T47D (cell line): ENCODE results near the gene SLC45A1.

Experiments used
- DNase-seq, 2 experiments: peaks; one replicate each; pipeline versions ENCODE4 v3.0.0 to v3.0.0-alpha.2; 2011 to 2012; ENCODE audit warnings: low read depth in 1 of 2, low spot score in 1 of 2
- JUND ChIP-seq: IDR thresholded peaks from 2 replicates; pipeline ENCODE4 v1.6.1; 2012; ENCODE audit warnings: low read depth
- in situ Hi-C: cut with HindIII; loops from 2 replicates; pipeline ENCODE4 v1.10.0; 2016; ENCODE audit warnings: low sequenced_read_pairs, low pct_unique_long_range_greater_than_20kb

The SLC45A1 gene

DNA sequence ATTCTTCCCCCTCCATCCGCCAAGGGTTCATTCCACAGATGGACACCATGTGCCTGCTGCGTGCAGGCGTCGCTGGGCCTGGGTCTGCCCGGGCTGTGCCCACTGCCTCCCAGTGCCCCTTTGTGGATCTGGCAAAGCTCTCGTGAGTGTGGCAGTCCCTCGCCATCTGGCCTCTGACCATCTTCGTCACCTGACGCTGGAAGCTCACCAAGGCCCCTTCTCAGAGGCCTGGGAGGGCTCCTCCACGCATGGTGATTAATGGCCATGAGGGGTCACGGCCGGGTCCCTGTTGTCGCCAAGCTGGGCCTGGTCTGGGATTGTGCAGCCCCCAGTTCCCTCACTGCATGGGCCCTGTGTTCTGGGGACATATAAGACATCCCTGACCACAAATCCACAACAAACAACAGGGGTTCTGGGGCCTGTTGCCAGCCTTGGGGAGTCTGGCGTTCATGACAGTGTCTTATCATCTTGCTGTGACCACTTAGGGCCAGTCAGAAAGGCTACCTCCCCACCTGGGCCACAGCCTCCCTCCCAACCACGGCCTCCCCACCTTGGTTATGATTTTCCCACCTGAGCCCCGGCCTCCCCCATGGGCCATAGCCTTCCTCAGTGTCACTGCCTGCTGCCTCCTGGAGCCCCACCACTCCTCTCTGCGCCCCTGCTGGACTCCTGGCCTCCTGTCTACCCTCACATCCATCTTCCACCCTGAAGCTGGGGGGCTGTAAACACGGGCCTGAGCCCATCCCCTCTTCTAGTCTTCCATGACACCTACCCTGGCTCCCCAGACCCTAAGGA is 27.9 kb downstream of the SLC45A1 start:
- DNase-seq = no peak
- in situ Hi-C loops = no loop called here
- TF ChIP-seq JUND = no peak

DNA sequence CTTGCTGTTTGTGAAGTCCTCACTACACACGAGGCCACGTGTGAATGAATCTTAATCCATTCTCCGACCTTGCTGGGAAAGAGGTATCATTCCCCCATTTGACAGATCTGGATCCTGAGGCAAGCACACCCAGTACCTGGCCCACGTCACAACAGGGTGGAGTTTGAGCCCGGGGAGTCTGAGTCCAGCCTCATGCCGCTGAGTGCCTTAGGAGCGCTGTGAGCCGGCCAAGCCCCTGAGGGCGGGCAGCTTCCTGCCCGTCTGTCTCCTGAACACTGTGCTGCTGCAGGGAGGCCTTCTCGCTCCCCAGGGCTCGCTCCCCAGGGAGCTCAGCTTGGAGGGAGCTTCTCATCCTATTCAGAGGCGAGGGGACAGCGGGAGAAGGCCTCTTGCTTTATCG is 29.7 kb downstream of the SLC45A1 start:
- DNase-seq = no peak
- in situ Hi-C loops = no loop called here
- TF ChIP-seq JUND = no peak

DNA sequence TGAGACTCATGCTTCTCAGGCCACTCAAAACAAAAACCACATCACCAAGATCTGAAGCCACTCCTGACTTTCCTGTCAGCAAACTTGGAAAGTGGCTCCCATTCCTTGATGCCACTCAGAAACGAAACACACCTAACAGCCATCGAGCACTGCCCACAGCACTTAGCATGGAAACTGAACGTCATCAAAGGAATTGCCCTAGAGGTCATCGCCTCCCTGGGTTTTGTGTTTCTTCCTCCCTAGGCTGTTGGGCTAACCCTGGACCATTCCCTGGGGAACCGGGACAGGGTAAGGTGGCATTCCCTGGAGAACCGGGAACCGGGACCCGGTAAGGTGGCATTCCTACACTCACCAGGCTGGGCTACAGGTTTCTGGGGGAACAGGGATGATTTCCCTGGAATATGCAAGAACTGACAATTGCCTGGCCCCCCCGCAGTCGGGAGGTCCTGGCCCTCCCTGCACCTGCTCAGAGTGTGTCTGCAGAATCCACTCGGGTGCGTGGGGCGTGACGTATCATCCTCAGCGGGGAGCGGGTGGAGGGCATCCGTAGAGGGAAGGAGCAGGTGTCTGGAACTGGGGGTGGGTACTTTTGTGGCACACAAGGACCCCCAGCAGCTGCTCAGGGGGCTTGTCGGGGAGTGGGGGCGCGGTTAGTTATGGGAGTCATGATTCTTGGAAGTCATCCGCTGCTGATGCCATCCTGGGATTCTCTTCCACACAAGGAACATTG is 30.3 kb downstream of the SLC45A1 start:
- in situ Hi-C loops = no loop called here
- no peak for DNase-seq
- TF ChIP-seq JUND = no peak

DNA sequence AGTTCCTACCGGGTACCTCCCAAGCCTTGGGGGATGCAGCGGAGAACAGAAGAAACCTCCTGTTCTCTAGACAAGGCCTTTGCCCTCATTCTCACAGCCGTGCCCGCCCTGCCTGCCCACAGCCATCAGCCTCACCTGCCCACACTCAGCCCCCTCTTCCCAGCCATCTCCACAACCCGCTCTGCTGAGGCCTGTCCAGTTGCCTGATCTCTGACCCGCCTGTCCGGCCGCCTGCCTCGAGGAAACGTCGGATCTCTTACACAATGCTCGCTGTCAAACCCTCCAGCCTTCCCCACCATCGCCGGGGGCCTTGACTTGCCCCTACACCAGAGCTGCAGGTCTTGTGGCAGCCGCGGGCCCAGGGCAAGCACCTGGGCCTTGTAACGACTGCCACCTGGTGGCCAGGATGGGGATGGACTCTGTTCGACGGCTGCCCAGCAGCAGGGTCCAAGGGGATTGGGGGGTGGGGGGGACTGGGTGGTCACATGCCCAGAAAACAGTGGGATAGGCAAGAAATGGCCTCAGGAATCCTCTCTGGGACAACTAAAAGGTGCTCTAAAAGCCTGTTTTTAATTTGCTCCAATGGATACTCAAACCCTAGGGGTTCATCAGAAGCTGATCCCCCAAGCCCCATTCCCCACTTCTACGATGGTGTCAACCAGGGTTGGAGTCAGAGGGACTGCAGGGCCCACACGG is 31.0 kb downstream of the SLC45A1 start:
- in situ Hi-C loops = no loop called here
- DNase-seq = peak; percentile 47 to 69
- no peak for TF ChIP-seq JUND

DNA sequence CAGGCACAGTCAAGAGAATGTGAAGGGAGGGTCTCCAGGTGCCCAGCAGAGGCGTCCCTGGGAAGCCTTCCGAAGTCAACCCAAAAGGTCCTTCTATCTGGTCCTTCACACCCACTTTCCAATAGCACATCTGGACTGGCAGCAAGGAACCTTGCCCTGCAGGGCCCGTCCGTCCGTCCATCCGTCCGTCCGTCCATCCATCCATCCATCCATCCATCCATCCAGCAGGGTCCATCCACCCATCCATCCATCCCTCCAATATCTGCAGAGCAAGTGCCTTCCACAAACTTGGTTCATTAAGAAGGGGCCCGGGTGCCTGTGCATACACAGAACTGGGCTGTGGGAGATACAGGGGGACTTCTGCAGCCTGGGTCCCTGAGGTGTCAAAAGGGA is 31.6 kb downstream of the SLC45A1 start:
- no peak for DNase-seq
- no peak for TF ChIP-seq JUND
- in situ Hi-C loops = no loop called here

DNA sequence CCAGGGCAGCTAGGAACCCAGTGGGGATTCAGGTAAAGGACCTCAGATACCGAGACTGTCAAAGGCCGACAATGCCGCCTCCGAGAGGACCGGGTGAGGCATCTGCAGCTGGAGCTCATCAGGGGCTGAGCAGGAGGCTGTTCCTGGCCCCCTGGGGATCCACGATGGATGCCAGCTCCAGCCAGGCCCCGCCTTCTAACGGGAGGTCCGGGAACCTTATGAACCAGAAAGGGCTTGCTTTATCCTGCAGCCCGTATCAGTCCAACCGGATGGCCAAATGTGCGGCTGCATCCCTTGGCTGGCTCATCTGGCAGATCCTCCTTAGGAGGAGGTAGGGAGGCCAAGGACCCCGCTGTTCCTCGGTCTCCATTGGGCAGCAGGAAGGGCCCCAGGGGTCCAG is 32.0 kb downstream of the SLC45A1 start:
- in situ Hi-C loops = no loop called here
- no peak for DNase-seq
- TF ChIP-seq JUND = no peak

DNA sequence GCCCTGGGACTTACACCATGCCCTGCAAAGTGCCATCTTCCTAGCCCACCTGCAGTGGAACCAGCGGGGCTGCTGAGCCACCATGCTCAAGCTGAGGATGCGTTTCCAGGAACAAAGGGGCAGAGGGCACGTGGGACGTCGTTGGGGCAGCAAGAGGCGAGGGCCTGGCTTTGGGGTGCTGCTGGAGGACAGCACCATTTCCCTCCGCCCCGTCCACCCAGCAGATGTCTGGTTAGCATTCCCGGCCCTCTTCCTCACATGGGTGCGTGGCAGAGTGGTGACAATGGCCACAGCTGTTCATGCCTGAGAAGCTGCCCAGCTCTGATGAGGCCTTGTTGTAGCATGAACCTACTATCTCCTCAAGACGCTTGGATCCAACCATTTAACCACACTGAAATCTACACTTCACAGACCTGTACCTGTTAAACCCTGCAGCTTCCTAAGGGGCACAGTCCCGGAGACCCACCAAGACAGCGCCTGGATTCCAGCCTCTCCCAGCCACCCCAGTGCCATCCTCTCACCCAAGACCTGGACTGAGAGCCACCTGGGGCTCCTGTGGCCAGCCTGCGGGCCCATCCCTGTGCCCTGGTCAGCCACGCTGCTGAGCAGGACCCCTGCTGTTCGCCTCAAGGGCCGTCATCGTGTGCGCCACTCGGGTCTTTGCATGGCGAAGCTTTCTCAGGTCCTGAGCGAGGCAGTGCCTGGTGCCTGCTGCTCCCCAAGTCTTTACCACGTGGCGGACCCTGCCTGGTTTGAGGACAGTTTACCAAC is 33.2 kb downstream of the SLC45A1 start:
- no peak for TF ChIP-seq JUND
- no peak for DNase-seq
- in situ Hi-C loops = no loop called here

DNA sequence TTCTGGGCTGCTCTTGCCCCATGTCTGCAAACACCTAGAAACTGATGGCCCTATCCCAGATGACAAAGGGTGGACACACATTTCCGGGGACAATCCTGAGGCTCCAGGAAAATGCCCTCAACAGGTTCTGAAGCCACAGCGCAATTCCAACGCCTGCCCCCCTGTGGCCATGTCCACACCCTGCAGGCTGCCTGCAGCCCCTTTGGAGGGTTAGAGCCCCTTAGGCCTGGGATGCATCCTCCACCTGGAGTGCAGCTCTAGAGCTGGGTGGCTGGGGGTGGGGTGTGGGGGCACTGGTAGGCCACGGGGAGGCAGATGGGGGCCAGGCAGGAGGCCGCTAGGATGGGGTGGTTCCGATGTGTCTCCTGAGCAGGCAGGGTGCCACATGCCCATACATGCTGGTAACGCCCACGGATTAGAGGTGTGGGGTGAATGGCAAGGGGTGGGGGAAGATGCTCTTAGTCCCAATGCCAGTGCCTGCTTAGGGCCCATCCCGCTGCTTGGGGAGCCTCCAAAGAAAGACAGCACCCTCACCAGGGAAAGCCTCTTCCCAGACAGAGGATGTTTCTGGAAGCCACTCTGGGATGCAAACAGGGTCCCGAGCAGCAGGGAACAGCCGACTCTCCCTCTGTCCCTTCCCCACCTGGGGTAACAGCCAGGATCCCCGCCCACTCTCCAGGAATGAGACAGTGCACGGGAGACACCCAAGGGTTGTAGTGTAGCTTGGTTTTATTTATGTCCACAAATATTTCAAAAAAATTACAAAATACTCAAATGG is 34.0 kb downstream of the SLC45A1 start:
- in situ Hi-C loops = no loop called here
- TF ChIP-seq JUND = no peak
- DNase-seq = peak in 1 of 2 experiments; percentile 16

DNA sequence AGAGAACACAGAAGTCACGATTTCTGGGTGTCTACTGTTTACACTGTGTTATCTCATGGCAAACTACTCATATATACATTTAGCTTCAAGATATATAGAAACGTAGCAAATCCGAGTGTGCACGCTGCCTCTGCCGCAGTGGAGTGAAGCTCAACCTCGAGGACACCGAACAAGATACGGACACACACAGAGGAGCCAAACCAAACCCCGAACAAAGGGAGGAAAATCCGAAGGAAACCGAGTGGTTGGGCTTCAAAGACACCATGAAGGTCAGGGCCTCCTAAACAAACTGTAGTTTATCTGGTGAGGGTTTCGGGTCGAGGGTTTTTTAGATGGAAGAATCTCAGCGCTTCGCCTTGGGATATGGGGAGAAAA is 34.5 kb downstream of the SLC45A1 start:
- no peak for TF ChIP-seq JUND
- DNase-seq = no peak
- in situ Hi-C loops = no loop called here

DNA sequence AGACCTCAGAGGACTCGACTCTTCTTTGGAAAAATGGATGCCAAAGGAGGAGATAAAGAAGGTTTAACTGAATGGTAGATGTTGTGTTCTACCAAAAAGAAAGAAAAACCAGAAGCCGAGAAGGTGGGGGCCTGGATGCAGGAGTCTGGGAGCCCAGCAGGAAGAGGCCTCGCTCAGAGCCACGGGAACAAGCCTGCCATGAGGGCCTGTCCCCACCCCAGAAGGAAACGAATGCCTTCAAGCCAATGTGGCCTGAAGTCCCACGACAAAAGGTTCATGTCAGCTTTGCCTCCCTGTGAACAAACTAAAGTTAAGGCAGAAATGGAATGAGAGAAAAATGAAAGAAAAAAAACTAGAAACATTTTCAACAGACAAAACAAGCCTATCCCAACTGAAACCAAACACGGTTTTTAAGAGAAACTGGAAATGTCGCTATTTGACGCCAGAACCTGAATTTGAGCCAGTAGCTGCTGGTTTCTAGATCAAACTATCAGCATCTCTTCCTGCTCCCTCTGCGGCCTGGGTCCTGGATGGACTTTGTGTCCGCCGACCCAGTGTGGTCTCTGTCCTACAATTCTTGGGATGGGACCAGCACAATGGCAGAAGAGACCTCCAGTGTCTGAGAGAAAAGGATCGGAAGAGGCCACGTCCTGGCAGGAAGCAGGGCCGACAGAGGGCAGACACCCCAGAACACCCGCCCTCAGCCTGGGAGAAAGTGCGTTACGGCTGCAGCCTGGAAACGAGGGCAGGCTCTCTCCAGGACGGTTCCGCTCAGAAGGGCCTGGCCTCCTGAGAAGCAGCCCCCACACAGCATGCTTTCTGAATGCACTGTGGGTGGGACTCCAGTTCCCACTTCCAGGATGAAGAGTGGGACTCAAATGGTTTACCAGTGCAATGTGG is 35.2 kb downstream of the SLC45A1 start:
- no peak for DNase-seq
- in situ Hi-C loops = no loop called here
- TF ChIP-seq JUND = no peak

DNA sequence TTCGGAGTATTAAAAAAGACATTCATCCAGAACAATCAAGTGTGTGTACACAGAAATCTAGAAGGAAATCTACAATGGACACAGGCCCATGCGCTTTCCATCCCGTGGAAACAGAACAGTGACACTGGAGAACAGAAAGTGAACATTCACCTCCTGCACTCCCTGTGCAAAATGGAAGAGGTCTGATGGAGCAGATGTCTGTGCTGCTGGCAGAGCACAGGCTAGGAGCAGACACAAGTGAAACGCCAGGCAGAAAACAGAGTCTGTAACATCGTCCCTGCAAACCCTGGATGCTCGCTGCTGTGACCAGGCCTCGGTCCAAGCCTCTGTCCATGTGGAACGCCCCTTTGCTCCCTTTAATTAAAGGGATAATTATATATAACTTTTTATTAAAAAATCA is 36.1 kb downstream of the SLC45A1 start:
- TF ChIP-seq JUND = no peak
- DNase-seq = no peak
- in situ Hi-C loops = no loop called here
